PC-9 (cell line): ENCODE measurements around the gene SCN2B.

ENCODE experiments used
- CTCF ChIP-seq: fragments of 200-600 bp; sonication (generic); conservative IDR thresholded peaks from 2 replicates; pipeline ENCODE4 v1.6.1; 2017; ENCODE audit warnings: mixed run types, antibody characterized with exemption, mild to moderate bottlenecking, moderate library complexity
- EZH2 ChIP-seq: fragments of 200-600 bp; sonication (generic); IDR thresholded peaks from 2 replicates; pipeline ENCODE4 v1.8.0; 2017; ENCODE audit warnings: antibody characterized with exemption, low read depth

DNA sequence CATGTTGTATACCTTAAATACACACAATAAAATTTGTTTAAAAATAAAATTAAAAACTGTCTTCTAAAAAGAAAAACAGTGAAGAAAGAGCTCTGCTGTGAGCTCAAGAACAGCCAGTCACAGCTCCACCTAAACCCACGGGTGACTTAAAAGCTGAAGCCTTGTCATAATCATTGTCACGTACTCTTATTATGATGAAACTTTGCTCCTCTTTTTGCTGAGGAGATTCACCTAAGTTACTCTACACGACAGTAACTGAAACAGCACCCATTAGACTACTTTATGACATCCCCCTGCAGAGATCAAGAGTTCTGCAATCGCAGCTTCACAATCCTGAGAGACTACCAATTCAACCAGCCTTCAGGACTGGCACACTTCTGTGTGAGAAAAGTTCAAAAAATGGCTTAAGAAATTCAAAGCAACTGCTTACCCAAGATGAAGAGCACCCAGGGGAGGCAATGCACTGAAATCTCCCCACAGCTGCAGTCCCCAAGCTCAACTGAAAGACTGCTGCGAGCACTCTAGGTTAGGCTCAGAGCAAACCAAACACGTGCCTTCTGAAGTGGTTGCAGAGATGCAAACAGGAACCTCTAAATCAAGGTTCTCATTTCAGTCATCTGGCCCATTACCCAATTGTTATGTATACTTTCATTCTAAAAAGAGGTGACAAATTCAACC, 48.2 kb upstream of the SCN2B start, which contains the start of gene JAML:
- TF ChIP-seq CTCF (no peak), EZH2 (no peak)
